Tibial nerve (tissue), 3 donors: Measurements from ENCODE around the gene ATXN7L1.

Experiments used
- EP300 ChIP-seq, 2 donors: sonication (generic); formaldehyde crosslinking; IDR thresholded peaks; one replicate each; pipeline ENCODE4 v1.6.1; 2017; ENCODE audit warnings: antibody characterized with exemption in 2 of 2, mild to moderate bottlenecking in 1 of 2
- POLR2A ChIP-seq, 2 donors: fragments of 450-650 bp; IDR thresholded peaks; one replicate each; pipeline ENCODE4 v1.6.1; 2017; ENCODE audit warnings: antibody characterized with exemption in 2 of 2, mild to moderate bottlenecking in 2 of 2, moderate library complexity in 2 of 2

GRCh38 chr7:105759670-105760550, 116.5 kb downstream of the ATXN7L1 start:
- no peak for TF ChIP-seq POLR2A (IDR thresholded peaks at IDR 0.05)
- TF ChIP-seq EP300 (IDR thresholded peaks at IDR 0.05), result no peak
